Trophoblast cell (in vitro differentiated cells and primary cell): ENCODE results near the gene PMVK.

Experiments
- DNase-seq, 2 donors: peaks; one replicate each; pipeline ENCODE4 v3.0.0-alpha.2; 2016
- H2AFZ ChIP-seq: 2 replicates; pipeline ENCODE4 v1.6.1; 2013; ENCODE audit warnings: low read length, moderate library complexity, mild to moderate bottlenecking; ENCODE audit not compliant: insufficient read depth, poor library complexity
- H2AK5ac ChIP-seq: 2 replicates; pipeline ENCODE4 v1.6.1; 2013; ENCODE audit warnings: mild to moderate bottlenecking, low read length
- H2BK120ac ChIP-seq: 2 replicates; pipeline ENCODE4 v1.6.1; 2013; ENCODE audit warnings: low read length, mild to moderate bottlenecking, moderate library complexity; ENCODE audit not compliant: insufficient read depth, poor library complexity
- H2BK12ac ChIP-seq: 2 replicates; pipeline ENCODE4 v1.6.1; 2013; ENCODE audit warnings: mild to moderate bottlenecking, low read length, moderate library complexity
- H2BK5ac ChIP-seq: 2 replicates; pipeline ENCODE4 v1.6.1; 2013; ENCODE audit warnings: low read length, low read depth, moderate library complexity, mild to moderate bottlenecking; ENCODE audit not compliant: poor library complexity
- H3K14ac ChIP-seq: 2 replicates; pipeline ENCODE4 v1.6.1; 2013; ENCODE audit warnings: mild to moderate bottlenecking, low read length
- H3K18ac ChIP-seq: 2 replicates; pipeline ENCODE4 v1.6.1; 2013; ENCODE audit warnings: mild to moderate bottlenecking, low read length
- H3K23ac ChIP-seq: 2 replicates; pipeline ENCODE4 v1.6.1; 2013; ENCODE audit warnings: low read length
- H3K27ac ChIP-seq: 2 replicates; pipeline ENCODE4 v1.5.1; 2013; ENCODE audit warnings: low read depth, mild to moderate bottlenecking, inconsistent platforms, low read length, moderate library complexity
- H3K27me3 ChIP-seq: 2 replicates; pipeline ENCODE4 v1.6.1; 2013; ENCODE audit warnings: inconsistent platforms, mild to moderate bottlenecking, low read length, moderate library complexity; ENCODE audit not compliant: insufficient read depth
- H3K36me3 ChIP-seq, 2 experiments: 1 replicate in 1 of 2; 2 replicates in 1 of 2; pipeline ENCODE4 v1.6.1; 2013; ENCODE audit warnings: low read length in 2 of 2, mild to moderate bottlenecking in 2 of 2, moderate library complexity in 1 of 2; ENCODE audit not compliant: insufficient read depth in 2 of 2, control insufficient read depth in 1 of 2
- H3K4ac ChIP-seq: 2 replicates; pipeline ENCODE4 v1.6.1; 2013; ENCODE audit warnings: low read depth, mild to moderate bottlenecking, low read length, moderate library complexity
- H3K4me1 ChIP-seq, 2 experiments: 1 replicate in 1 of 2; 2 replicates in 1 of 2; pipeline ENCODE4 v1.6.1; 2013; ENCODE audit warnings: low read length in 2 of 2, mild to moderate bottlenecking in 2 of 2, moderate library complexity in 1 of 2; ENCODE audit not compliant: insufficient read depth in 2 of 2, control insufficient read depth in 1 of 2
- H3K4me2 ChIP-seq: 2 replicates; pipeline ENCODE4 v1.6.1; 2013; ENCODE audit warnings: inconsistent platforms, mild to moderate bottlenecking, low read length, moderate library complexity
- H3K4me3 ChIP-seq: 2 replicates; pipeline ENCODE4 v1.5.1; 2013; ENCODE audit warnings: mild to moderate bottlenecking, low read depth, low read length, inconsistent platforms
- H3K79me1 ChIP-seq: one replicate; pipeline ENCODE4 v1.6.1; 2013; ENCODE audit warnings: low read length
- H3K79me2 ChIP-seq: 2 replicates; pipeline ENCODE4 v1.6.1; 2013; ENCODE audit warnings: low read length, mild to moderate bottlenecking; ENCODE audit not compliant: control insufficient read depth, insufficient read depth, poor library complexity
- H3K9ac ChIP-seq: 2 replicates; pipeline ENCODE4 v1.6.1; 2013; ENCODE audit warnings: mild to moderate bottlenecking, low read length
- H3K9me3 ChIP-seq: 2 replicates; pipeline ENCODE4 v1.6.1; 2013; ENCODE audit warnings: low read depth, mild to moderate bottlenecking, control low read depth, inconsistent platforms, low read length; ENCODE audit not compliant: insufficient read depth
- H4K12ac ChIP-seq: 2 replicates; pipeline ENCODE4 v1.6.1; 2013; ENCODE audit warnings: low read depth, mild to moderate bottlenecking, low read length, moderate library complexity
- H4K8ac ChIP-seq: 2 replicates; pipeline ENCODE4 v1.6.1; 2013; ENCODE audit warnings: low read depth, mild to moderate bottlenecking, low read length, moderate library complexity
- H4K91ac ChIP-seq: one replicate; pipeline ENCODE4 v1.6.1; 2013; ENCODE audit warnings: low read depth, mild to moderate bottlenecking, low read length, moderate library complexity
- WGBS: extraction: QIAGEN DNeasy Blood & Tissue Kit; methylation state at CpG from one replicate; pipeline ENCODE4 v1.1.7; 2013; ENCODE audit warnings: missing lambda C conversion rate; ENCODE audit not compliant: insufficient read length, insufficient coverage; ENCODE audit errors: extremely low coverage; 5-methylcytosine and 5-hydroxymethylcytosine counted together

Gene PMVK

DNA sequence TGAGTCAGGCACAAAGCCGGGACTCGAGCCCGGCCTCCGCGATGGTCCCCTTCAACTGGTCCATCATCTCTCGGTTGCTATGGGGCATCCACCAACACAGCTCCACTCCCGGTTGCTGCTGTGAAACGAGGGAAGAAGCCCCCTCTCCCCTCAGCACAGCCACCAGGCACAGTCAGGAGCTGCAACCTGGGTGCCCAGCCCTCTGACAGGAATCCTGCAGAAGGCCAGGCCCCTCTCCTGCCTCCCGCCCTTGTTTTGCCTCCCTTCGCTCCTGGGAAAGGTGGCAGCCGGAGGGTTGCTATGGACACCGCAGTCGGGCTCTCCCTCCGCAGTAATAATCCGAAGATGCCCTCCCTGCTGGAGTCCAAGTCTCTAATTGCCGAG lies 57.5 kb downstream of the PMVK start:
- no peak overlapping the region for H3K27ac ChIP-seq
- H3K27me3 ChIP-seq = no peaks in the 10 kb centered on the region
- H4K91ac ChIP-seq = no peak overlapping the region
- no peak overlapping the region for H3K4me2 ChIP-seq
- H3K9ac ChIP-seq = no peak overlapping the region
- H2BK12ac ChIP-seq = no peak overlapping the region
- H2AFZ ChIP-seq = no peak overlapping the region
- no peak overlapping the region for H3K18ac ChIP-seq
- peaks cover 0 to 2% of the 10 kb centered on the region in 2 experiments for H3K4me1 ChIP-seq
- H2BK120ac ChIP-seq = no peak overlapping the region
- no peak overlapping the region for H3K23ac ChIP-seq
- H3K79me2 ChIP-seq = no peaks in the 10 kb centered on the region
- no peak overlapping the region for H3K4me3 ChIP-seq
- no CpG with 5 or more reads among the region's 16 CpGs for WGBS
- H3K9me3 ChIP-seq = no peaks in the 10 kb centered on the region
- no peak overlapping the region for H2AK5ac ChIP-seq
- no peak overlapping the region for H3K4ac ChIP-seq
- no peak for DNase-seq
- H3K79me1 ChIP-seq = no peaks in the 10 kb centered on the region
- H4K12ac ChIP-seq = no peak overlapping the region
- no peaks in the 10 kb centered on the region for H3K36me3 ChIP-seq
- H2BK5ac ChIP-seq = no peak overlapping the region
- no peak overlapping the region for H4K8ac ChIP-seq
- no peak overlapping the region for H3K14ac ChIP-seq

DNA sequence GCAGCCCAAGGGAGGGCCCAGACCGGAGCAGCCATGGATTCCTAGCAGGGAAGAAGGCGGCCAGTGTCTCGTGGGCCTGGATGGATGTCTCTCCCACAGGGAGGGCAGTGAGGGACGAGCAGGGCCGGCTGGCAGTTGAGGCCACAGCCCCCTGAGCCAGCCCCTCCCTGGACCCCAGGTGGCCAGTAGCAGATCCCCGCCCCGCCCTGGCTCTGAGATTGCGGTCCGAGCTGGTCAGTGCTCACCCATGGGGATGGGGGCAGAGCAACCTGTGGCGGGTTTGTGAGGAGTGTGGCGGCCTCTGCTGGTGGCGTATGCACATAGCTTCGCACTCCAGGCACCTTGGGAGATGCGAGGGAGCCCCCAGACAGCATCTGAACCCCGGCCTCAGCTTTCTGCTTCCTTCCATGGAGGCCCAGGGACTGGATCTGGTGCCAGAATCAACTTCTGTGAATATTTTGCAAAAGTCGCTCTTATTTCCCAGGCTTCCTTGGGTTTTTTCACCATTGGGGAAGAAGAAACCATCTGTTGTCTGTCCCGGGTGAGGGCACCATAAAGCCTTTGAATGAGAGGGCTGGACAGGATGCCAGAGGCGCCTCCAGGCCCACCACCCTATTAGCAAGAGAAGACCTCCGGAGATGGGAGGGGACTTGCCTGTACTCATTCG lies 58.0 kb downstream of the PMVK start:
- Histone ChIP-seq H3K23ac (no peak overlapping the region), H3K14ac (no peak overlapping the region), H3K4ac (no peak overlapping the region), H3K36me3 (no peaks in the 10 kb centered on the region), H3K4me1 (peaks cover 0 to 2% of the 10 kb centered on the region in 2 experiments), H3K79me2 (no peaks in the 10 kb centered on the region), H4K8ac (no peak overlapping the region), H3K4me2 (no peak overlapping the region), H3K18ac (no peak overlapping the region), H3K4me3 (no peak overlapping the region), H3K9ac (no peak overlapping the region), H2BK120ac (no peak overlapping the region), H2BK5ac (no peak overlapping the region), H2BK12ac (no peak overlapping the region), H4K91ac (no peak overlapping the region), H2AFZ (no peak overlapping the region), H3K79me1 (no peaks in the 10 kb centered on the region), H2AK5ac (no peak overlapping the region), H4K12ac (no peak overlapping the region), H3K27ac (no peak overlapping the region), H3K27me3 (no peaks in the 10 kb centered on the region), H3K9me3 (no peaks in the 10 kb centered on the region)
- WGBS = no CpG with 5 or more reads among the region's 20 CpGs
- peak; percentile 62 to 84 for DNase-seq

DNA sequence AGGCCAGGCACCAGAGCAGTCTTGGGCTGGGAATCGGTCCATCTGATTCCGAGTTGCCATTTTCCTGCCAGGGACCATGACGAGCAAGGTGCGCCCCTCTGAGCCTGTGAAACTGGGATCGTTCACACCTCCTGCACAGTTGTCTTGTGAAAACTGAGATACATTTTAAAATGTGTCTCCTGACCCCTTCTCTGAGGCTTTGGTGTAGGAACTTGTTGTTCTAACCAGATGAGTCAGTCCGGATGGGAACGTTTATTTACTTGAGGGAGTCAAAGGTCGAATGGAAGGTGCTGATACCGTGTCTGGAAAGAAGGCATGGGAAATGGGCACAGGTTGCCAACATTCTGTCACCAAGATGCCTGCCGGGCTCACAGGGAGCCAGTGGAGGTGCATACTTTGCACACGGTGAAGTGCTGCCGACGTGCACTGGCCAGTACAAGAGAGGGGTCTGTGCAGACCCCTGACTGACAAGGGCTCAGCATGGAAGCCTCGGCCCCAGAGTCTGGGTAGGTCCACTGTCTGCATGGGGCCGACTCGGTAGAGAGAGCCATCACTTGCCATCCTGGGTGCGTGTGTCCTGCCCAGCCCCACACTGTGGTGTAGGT lies 59.0 kb downstream of the PMVK start:
- Histone ChIP-seq H3K18ac (no peak overlapping the region), H3K4ac (no peak overlapping the region), H3K9me3 (no peaks in the 10 kb centered on the region), H3K4me3 (no peak overlapping the region), H2AFZ (no peak overlapping the region), H3K23ac (no peak overlapping the region), H3K36me3 (no peaks in the 10 kb centered on the region), H3K4me1 (peaks cover 0 to 2% of the 10 kb centered on the region in 2 experiments), H3K27me3 (no peaks in the 10 kb centered on the region), H2BK5ac (no peak overlapping the region), H3K9ac (no peak overlapping the region), H3K79me2 (no peaks in the 10 kb centered on the region), H4K12ac (no peak overlapping the region), H4K91ac (no peak overlapping the region), H2BK12ac (no peak overlapping the region), H2AK5ac (no peak overlapping the region), H3K27ac (no peak overlapping the region), H3K14ac (no peak overlapping the region), H3K79me1 (no peaks in the 10 kb centered on the region), H2BK120ac (no peak overlapping the region), H3K4me2 (no peak overlapping the region), H4K8ac (no peak overlapping the region)
- DNase-seq = no peak
- WGBS = no CpG with 5 or more reads among the region's 17 CpGs

DNA sequence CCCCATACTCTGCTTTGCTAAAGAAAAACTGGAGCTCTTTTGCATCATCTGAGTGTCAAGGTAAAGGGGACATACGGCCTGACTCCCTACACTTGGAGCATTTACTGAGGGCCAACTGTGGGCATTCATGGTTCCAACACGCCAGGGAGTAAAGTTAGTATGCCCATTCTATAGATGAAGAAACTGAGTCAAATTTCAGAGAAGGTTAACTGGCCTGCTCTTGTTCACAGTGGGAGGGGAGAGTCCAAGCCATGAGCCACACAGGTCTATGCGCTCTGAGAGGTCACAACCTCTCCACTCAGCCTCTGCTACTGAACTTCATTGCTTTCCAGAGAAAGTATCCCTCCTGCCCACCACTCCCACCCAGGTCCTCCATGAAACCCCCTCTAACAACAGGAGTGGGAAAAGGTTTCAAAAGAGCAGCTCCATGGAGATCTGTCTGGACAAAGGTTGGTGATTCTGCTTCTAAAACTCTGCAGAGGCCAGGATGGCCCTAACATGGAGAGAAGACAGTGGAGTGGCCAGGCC lies 59.6 kb downstream of the PMVK start:
- no peak overlapping the region for H3K14ac ChIP-seq
- no peak overlapping the region for H2BK5ac ChIP-seq
- no peak overlapping the region for H4K12ac ChIP-seq
- no peak overlapping the region for H2BK120ac ChIP-seq
- no peaks in the 10 kb centered on the region for H3K27me3 ChIP-seq
- H3K9me3 ChIP-seq = no peaks in the 10 kb centered on the region
- no peak overlapping the region for H3K18ac ChIP-seq
- H2AK5ac ChIP-seq = no peak overlapping the region
- H3K9ac ChIP-seq = no peak overlapping the region
- no peak overlapping the region for H3K23ac ChIP-seq
- no peak overlapping the region for H4K8ac ChIP-seq
- WGBS = no CpG with 5 or more reads among the region's 3 CpGs
- DNase-seq = no peak
- H2BK12ac ChIP-seq = no peak overlapping the region
- H2AFZ ChIP-seq = no peak overlapping the region
- H3K4me3 ChIP-seq = no peak overlapping the region
- H3K4me1 ChIP-seq = peaks cover 0 to under 1% of the 10 kb centered on the region in 2 experiments
- H3K79me2 ChIP-seq = no peaks in the 10 kb centered on the region
- H3K79me1 ChIP-seq = no peaks in the 10 kb centered on the region
- no peak overlapping the region for H3K4me2 ChIP-seq
- H3K4ac ChIP-seq = no peak overlapping the region
- H3K36me3 ChIP-seq = no peaks in the 10 kb centered on the region
- no peak overlapping the region for H3K27ac ChIP-seq
- no peak overlapping the region for H4K91ac ChIP-seq
